ENCODE results near the gene WEE1. TPM values are rescaled to one million over a fixed set of nuclear protein-coding genes. Genes with fewer than 3 reads are reported as not detected.
"Not testable (repeated sequence)": the region's sequence is repeated elsewhere in the genome, so short reads cannot be mapped to it uniquely, and the experiment has no call there.

Gene WEE1
- total RNA-seq, 2 experiments from 2014 or later: 44.8 to 46.5 TPM

DNA sequence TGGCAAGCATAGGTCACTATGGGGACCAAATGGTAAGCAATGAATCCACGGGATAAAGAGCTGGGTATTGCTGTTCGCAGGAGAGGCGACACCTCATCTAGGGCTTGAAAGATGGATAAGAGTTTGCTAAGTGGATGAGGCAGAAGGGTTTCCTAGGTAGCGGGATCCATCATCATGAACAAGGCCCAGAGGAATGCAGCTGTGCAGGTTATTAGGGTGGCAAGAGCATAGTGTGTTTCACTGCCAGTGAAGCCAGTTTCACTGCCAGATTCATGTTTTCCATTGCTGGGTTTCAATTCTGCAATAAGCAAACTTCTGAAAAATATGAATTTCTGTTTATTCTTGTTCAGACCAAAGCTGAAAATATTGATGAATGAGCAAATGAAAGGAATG is 27.2 kb downstream of the WEE1 start:
- H3K27me3 Mint-ChIP-seq: no peaks in the 10 kb centered on the region
- H3K36me3 Mint-ChIP-seq (ENCODE audit: low read depth): no peaks in the 10 kb centered on the region
- peak; percentile 57 for ATAC-seq
- ChIA-PET POLR2A (interaction anchor here (0.7 to 1.8 kb wide), 10 partner anchors 8 to 140 kb away, joined by 3 to 9 read pairs (median 4); partner anchors contain the start of gene WEE1), CTCF (interaction anchor here (0.5 to 2.4 kb wide), 11 partner anchors 9 to 1054 kb away, joined by 3 to 58 read pairs (median 5); no protein-coding TSS in a partner anchor)
- peaks cover 25% of the 10 kb centered on the region for H3K4me1 Mint-ChIP-seq
- H3K9me3 Mint-ChIP-seq (ENCODE audit: low read depth): no peaks in the 10 kb centered on the region
- peak overlapping the region; percentile 91 for H3K27ac Mint-ChIP-seq
- DNase-seq: peak; percentile 45
- peak overlapping the region; percentile 65 for H3K4me3 Mint-ChIP-seq
- intact Hi-C loops (cut with DNase I, micrococcal nuclease): loop anchor here (1.0 to 2.0 kb wide), 5 partner anchors 13 to 139 kb away; partner anchors contain the start of genes WEE1 (in 1 of the 2) and ZNF143 (in 1 of the 2)

DNA sequence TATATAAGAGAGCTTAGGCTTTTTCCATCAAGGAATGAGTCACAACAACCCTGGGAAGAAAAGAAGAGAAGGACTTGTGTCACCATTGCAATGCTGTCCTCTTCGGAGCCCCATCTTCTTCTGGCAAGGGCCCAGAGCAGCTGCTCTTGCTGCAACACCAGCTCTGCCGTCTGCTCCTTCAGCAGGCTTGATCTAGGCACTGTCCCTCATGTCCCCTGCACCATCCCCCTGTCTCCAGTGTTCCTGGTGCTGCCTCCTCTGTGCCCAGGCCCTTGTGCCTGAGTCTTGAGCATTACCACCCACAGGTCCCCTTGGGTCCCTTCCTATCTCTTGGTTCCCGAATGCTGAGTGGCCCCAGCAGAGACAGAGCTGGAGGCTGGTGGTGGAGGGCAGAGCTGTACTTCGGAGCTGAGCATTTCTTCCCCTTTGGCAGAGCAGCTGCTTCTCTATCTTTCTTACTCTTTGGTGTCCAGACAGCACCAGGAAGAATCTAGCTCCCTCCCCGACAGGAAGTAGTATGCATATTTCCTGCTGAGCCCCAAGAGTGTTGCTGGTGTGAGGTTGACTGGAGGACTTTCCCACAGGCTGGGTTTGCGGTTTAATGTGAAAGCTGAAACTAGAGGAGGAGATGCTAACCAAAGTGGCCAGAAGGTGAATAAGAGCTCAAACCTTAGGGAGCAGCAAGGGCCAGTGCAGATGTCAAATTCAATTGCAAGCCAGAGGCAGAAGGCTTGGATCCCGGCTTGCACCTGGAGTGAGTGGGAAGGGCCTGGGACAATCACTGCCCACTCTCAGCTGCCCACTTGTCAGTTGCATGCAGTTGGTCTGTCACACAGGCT is 27.8 kb downstream of the WEE1 start:
- ATAC-seq: peak; percentile 89
- no peaks in the 10 kb centered on the region for H3K36me3 Mint-ChIP-seq (ENCODE audit: low read depth)
- no peaks in the 10 kb centered on the region for H3K9me3 Mint-ChIP-seq (ENCODE audit: low read depth)
- H3K4me1 Mint-ChIP-seq: peaks cover 25% of the 10 kb centered on the region
- H3K4me3 Mint-ChIP-seq: peak overlapping the region; percentile 65
- H3K27ac Mint-ChIP-seq: peak overlapping the region; percentile 91
- no peaks in the 10 kb centered on the region for H3K27me3 Mint-ChIP-seq
- POLR2A ChIA-PET: interaction anchor here (0.6 to 1.8 kb wide), 11 partner anchors 9 to 603 kb away, joined by 3 to 9 read pairs (median 4); partner anchors contain the start of gene WEE1
- peak; percentile 86 for DNase-seq
- CTCF ChIA-PET: interaction anchor here (0.5 to 2.4 kb wide), 12 partner anchors 10 to 1053 kb away, joined by 3 to 58 read pairs (median 4); no protein-coding TSS in a partner anchor
- intact Hi-C loops (cut with DNase I, micrococcal nuclease): loop anchor here (1.0 to 2.0 kb wide), 5 partner anchors 12 to 140 kb away; partner anchors contain the start of genes WEE1 (in 1 of the 2) and ZNF143 (in 1 of the 2)

DNA sequence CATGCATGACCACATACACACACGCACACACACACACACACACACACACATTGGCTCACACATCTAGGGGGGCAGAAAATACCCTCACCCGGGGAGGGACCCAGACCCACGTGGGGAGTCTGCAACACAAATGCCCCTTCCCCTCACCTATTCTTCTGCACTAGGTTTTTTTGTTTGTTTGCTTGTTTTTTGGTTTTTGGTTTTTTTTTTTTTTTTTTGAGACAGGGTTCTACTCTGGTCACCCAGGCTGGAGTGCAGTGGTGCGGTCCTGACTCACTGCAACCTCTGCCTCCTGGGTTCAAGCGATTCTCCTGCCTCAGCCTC is 28.4 kb downstream of the WEE1 start:
- peak overlapping the region; percentile 91 for H3K27ac Mint-ChIP-seq
- H3K4me1 Mint-ChIP-seq: peaks cover 25% of the 10 kb centered on the region
- peak overlapping the region; percentile 65 for H3K4me3 Mint-ChIP-seq
- no peaks in the 10 kb centered on the region for H3K9me3 Mint-ChIP-seq (ENCODE audit: low read depth)
- intact Hi-C loops (cut with DNase I, micrococcal nuclease): loop anchor here (1.0 to 2.0 kb wide), 5 partner anchors 11 to 141 kb away; partner anchors contain the start of genes WEE1 (in 1 of the 2) and ZNF143 (in 1 of the 2)
- no peak for DNase-seq
- H3K27me3 Mint-ChIP-seq: peaks cover 2% of the 10 kb centered on the region
- POLR2A ChIA-PET: interaction anchor here (0.6 to 1.8 kb wide), 7 partner anchors 9 to 602 kb away, joined by 4 to 9 read pairs (median 5); no protein-coding TSS in a partner anchor
- H3K36me3 Mint-ChIP-seq (ENCODE audit: low read depth): no peaks in the 10 kb centered on the region
- no peak for ATAC-seq
- CTCF ChIA-PET: interaction anchor here (0.7 to 2.4 kb wide), 10 partner anchors 10 to 146 kb away, joined by 3 to 58 read pairs (median 6); no protein-coding TSS in a partner anchor

DNA sequence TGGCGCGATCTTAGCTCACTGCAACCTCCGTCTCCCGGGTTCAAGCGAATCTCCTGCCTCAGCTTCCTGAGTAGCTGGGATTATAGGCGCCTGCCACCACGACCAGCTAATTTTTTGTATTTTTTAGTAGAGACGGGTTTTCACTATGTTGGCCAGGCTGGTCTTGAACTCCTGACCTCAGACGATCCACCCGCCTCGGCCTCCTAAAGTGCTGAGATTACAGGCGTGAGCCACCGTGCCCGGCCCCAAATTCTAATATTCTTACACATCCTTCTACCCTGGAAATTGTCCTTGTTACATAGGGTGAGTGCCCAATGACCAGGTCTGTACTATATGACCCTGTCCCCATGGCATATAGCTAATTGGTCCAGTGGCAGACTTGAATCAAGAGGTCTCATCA is 29.7 kb downstream of the WEE1 start:
- H3K4me3 Mint-ChIP-seq; H3K27ac Mint-ChIP-seq; H3K9me3 Mint-ChIP-seq (ENCODE audit: low read depth); H3K27me3 Mint-ChIP-seq; ATAC-seq; H3K36me3 Mint-ChIP-seq (ENCODE audit: low read depth); DNase-seq; intact Hi-C loops (cut with DNase I, micrococcal nuclease): not testable (repeated sequence)
- ChIA-PET CTCF (interaction anchor here (0.6 to 1.9 kb wide), 3 partner anchors 10 to 145 kb away, joined by 6 to 20 read pairs (median 7); no protein-coding TSS in a partner anchor), POLR2A (interaction anchor here (0.6 kb wide), 1 partner anchor 142 kb away, joined by 4 read pairs; the partner anchor contains the start of gene ZNF143)
- H3K4me1 Mint-ChIP-seq: peaks cover 25% of the 10 kb centered on the region

DNA sequence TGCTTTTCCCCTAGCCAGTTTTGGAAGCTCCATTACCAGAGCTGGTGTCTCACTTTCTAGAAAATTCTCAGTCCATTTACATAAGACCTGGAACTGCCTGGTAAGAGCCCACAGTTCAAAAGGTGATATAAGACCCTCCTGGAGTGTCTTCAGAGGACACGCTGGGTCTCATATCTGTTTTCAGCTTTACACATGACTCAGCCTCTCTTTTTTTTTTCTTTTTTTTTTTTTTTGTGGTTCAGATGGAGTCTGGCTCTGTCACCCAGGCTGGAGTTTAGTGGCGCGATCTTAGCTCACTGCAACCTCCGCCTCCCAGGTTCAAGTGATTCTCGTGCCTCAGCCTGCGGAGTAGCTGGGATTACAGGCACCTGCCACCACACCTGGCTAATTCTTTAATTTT is 30.7 kb downstream of the WEE1 start:
- intact Hi-C loops (cut with DNase I, micrococcal nuclease): no loop called here
- CTCF ChIA-PET: interaction anchor here (1.0 to 1.9 kb wide), 4 partner anchors 9 to 78 kb away, joined by 3 to 20 read pairs (median 5); no protein-coding TSS in a partner anchor
- no peak for ATAC-seq
- H3K9me3 Mint-ChIP-seq (ENCODE audit: low read depth): no peaks in the 10 kb centered on the region
- no peak overlapping the region for H3K27ac Mint-ChIP-seq
- H3K4me1 Mint-ChIP-seq: peaks cover 25% of the 10 kb centered on the region
- no peak for DNase-seq
- no peak overlapping the region for H3K4me3 Mint-ChIP-seq
- no peaks in the 10 kb centered on the region for H3K36me3 Mint-ChIP-seq (ENCODE audit: low read depth)
- H3K27me3 Mint-ChIP-seq: peaks cover 2% of the 10 kb centered on the region
- POLR2A ChIA-PET: interaction anchor here (0.6 kb wide), 1 partner anchor 151 kb away, joined by 9 read pairs; no protein-coding TSS in a partner anchor

DNA sequence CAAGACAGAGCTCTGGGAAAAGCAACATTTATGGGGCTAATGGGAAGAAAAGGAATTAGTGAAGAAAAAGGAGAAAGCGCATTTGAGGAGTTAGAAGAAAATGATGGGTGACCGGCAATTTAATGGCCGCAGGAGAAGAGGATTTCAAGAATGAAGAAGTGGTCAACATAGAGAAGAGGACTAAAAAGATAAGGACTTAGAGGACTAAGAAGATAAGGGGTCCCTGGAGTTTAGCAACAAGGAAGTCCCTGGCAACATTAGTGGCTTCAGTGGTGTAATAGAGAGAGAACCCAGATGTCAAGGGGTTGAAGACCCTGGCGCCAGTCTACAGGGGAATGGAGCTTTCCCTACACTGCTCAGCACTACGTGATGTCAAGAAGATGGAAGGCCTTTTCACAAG is 32.3 kb downstream of the WEE1 start:
- CTCF ChIA-PET: no interaction called here
- no peaks in the 10 kb centered on the region for H3K36me3 Mint-ChIP-seq (ENCODE audit: low read depth)

DNA sequence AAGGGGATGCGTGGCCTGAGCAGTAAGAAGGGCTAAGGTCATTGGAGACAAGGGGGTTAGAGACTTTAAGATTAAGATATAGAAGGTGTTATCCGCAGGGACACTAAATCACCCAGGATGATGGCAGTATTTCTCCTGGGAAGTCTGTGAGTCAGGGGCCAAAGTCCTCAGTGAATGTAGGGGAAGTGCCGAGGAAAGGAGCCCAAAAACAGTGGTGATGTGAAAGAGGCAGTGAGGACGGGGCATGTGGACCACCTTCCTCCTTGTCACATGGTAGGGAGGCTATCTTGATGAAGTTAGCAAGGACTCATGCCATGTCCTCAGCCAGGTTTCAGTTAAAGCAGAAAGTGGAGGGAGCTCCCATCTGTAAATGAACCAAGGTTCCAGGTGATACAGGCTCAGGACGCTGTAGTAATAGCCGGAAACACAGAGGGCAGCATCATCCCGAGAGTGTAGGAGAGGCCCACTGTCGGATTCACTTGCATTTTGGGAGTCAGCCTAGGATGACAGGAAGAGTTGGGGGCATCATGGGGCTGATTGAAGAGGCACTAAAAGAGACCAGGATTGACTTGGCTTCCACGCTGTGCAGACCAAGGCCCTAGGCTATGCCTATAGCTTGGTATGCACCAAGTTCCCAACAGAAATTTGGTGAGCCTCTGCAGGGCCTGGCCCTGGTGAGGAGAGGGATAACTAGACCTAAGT is 33.5 kb downstream of the WEE1 start:
- no peaks in the 10 kb centered on the region for H3K36me3 Mint-ChIP-seq (ENCODE audit: low read depth)

More for the DNA sequence above, 32.3 kb downstream of the WEE1 start:
- POLR2A ChIA-PET: interaction anchor here (0.6 kb wide), 1 partner anchor 173 kb away, joined by 3 read pairs; no protein-coding TSS in a partner anchor
- Mint-ChIP-seq H3K4me1 (peaks cover 20% of the 10 kb centered on the region), H3K27me3 (peaks cover 2% of the 10 kb centered on the region), H3K9me3 (ENCODE audit: low read depth) (no peaks in the 10 kb centered on the region), H3K4me3 (no peak overlapping the region), H3K27ac (no peak overlapping the region)
- ATAC-seq: no peak
- intact Hi-C loops (cut with DNase I, micrococcal nuclease): no loop called here
- DNase-seq: no peak

DNA sequence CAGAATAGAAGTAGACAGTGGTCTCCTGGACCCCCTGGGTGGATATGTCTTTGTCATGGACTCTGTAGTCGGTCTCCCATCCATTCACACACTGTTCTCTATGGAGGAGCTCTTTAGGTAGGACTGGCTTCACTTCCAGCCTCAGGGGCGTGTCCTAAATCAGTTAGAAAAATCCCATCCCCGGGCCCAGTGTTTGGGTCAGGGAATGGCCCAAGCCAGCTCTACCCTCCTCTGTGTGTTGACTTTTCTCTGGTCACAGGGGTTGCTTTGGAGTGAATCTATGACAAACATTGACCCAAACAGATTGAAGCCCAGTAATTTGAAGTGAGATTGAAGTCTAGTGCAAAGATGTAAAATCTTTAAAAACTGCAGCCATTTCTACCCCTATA is 34.0 kb downstream of the WEE1 start:
- no peak overlapping the region for H3K27ac Mint-ChIP-seq
- no peaks in the 10 kb centered on the region for H3K9me3 Mint-ChIP-seq (ENCODE audit: low read depth)
- peaks cover 2% of the 10 kb centered on the region for H3K27me3 Mint-ChIP-seq
- no peak overlapping the region for H3K4me3 Mint-ChIP-seq
- ATAC-seq (no peak), DNase-seq (no peak)
- no peaks in the 10 kb centered on the region for H3K36me3 Mint-ChIP-seq (ENCODE audit: low read depth)
- H3K4me1 Mint-ChIP-seq: peaks cover 9% of the 10 kb centered on the region
- intact Hi-C loops (cut with DNase I, micrococcal nuclease): no loop called here
- CTCF ChIA-PET: interaction anchor here (0.7 to 1.0 kb wide), 2 partner anchors 19 to 73 kb away, joined by 4 read pairs; no protein-coding TSS in a partner anchor
- POLR2A ChIA-PET: no interaction called here

More for the DNA sequence above, 33.5 kb downstream of the WEE1 start:
- Mint-ChIP-seq H3K27ac (no peak overlapping the region), H3K27me3 (peaks cover 2% of the 10 kb centered on the region), H3K9me3 (ENCODE audit: low read depth) (no peaks in the 10 kb centered on the region), H3K4me3 (no peak overlapping the region), H3K4me1 (peaks cover 13% of the 10 kb centered on the region)
- POLR2A ChIA-PET: interaction anchor here (0.7 kb wide), 1 partner anchor 11 kb away, joined by 3 read pairs; no protein-coding TSS in a partner anchor
- CTCF ChIA-PET: interaction anchor here (0.6 to 1.0 kb wide), 4 partner anchors 10 to 72 kb away, joined by 3 to 4 read pairs (median 4); no protein-coding TSS in a partner anchor
- intact Hi-C loops (cut with DNase I, micrococcal nuclease): no loop called here
- ATAC-seq (no peak), DNase-seq (no peak)

DNA sequence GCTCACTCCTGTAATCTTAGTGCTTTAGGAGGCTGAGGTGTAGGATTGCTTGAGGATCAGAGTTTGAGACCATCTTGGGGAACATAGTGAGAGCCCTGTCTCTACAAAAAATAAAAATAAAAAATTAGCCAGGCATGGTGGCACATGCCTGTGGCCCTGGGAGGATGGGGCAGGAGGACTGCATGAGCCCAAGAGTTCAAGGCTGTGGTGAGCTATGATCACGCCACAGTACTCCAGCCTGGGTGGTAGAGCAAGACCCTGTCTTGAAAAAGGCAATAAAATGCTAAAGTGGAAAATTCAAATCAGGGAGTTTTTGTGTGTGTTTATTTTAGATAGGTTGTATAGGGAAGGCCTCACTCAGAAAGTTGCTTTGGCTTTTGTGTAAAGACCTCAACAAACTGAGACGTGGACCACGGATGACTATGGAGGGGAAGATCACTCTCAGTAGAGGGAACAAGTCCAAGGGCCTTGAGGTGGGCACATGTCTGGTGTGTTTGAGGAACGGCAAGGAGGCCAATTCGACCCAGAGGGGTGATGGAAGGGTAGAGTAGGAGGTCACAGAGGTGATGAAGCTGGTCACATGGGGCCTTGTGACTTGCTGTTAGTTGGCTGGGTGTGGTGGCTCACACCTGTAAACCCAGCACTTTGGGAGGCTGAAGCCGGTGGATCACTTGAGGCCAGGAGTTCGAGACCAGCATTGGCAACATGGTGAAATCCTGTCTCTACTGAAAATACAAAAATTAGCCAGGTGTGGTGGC is 35.7 kb downstream of the WEE1 start:
- Mint-ChIP-seq H3K4me1 (peaks cover 18% of the 10 kb centered on the region), H3K9me3 (ENCODE audit: low read depth) (no peaks in the 10 kb centered on the region), H3K27me3 (peaks cover 2% of the 10 kb centered on the region), H3K4me3 (no peak overlapping the region), H3K36me3 (ENCODE audit: low read depth) (no peaks in the 10 kb centered on the region), H3K27ac (no peak overlapping the region)
- ChIA-PET CTCF (interaction anchor here (1.2 kb wide), 1 partner anchor 74 kb away, joined by 6 read pairs; no protein-coding TSS in a partner anchor), POLR2A (no interaction called here)
- intact Hi-C loops (cut with DNase I, micrococcal nuclease): no loop called here
- no peak for DNase-seq
- no peak for ATAC-seq

DNA sequence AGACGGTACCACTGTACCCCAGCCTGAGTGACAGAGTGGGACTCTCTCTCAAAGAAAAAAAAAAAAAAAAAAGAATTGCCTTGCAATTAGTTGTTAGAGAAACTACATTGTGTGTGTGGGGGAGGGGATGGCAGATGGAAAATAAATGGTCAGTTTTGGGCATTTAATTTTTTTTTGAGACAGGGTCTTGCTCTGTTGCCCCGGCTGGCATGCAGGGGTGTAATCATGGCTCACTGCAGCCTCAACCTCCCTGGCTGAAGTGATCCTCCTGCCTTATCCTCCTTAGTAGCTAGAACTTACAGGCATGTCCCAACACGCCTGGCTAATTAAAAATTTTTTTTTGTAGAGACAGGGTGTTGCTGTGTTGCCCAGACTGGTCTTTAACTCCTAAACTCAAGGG is 36.4 kb downstream of the WEE1 start:
- Mint-ChIP-seq H3K27ac (no peak overlapping the region), H3K27me3 (peaks cover 2% of the 10 kb centered on the region), H3K4me3 (no peak overlapping the region), H3K4me1 (peaks cover 25% of the 10 kb centered on the region), H3K36me3 (ENCODE audit: low read depth) (no peaks in the 10 kb centered on the region), H3K9me3 (ENCODE audit: low read depth) (no peaks in the 10 kb centered on the region)
- DNase-seq (no peak), ATAC-seq (no peak)
- ChIA-PET POLR2A (no interaction called here), CTCF (interaction anchor here (4.9 kb wide), 1 partner anchor 9 kb away, joined by 58 read pairs; no protein-coding TSS in a partner anchor)
- intact Hi-C loops (cut with DNase I, micrococcal nuclease): loop anchor here (5.0 kb wide), 4 partner anchors 362 to 712 kb away; partner anchors contain the start of genes ADM (in 1 of the 2) and NRIP3 (in 1 of the 2)
